ENCODE measurements around the gene LAMA5.

- TF ChIP-seq POLR2A (IDR thresholded peaks at IDR 0.05) (no peak), POLR2AphosphoS5 (IDR thresholded peaks at IDR 0.05) (no peak), EP300 (IDR thresholded peaks at IDR 0.05) (no peak)
Observed at GRCh38 chr20:62313021-62313420, 54.1 kb downstream of the LAMA5 start.

Measured in sigmoid colon (tissue), 4 donors.